SU-DHL-6 (cell line): Measurements from ENCODE around the gene ITGB5.
"Not testable (repeated sequence)": the region's sequence is repeated elsewhere in the genome, so short reads cannot be mapped to it uniquely, and the experiment has no call there.

ENCODE experiments used
- H2AFZ ChIP-seq: fragments of 200-600 bp; sonication (generic); 2 replicates; pipeline ENCODE4 v1.6.1; 2014; ENCODE audit warnings: low read depth, mild to moderate bottlenecking, moderate library complexity, mixed read lengths, antibody characterized with exemption, low read length; ENCODE audit not compliant: severe bottlenecking
- H3F3A ChIP-seq: fragments of 200-600 bp; shearing (Covaris generic); 2 replicates; pipeline ENCODE4 v1.6.0; 2016; ENCODE audit warnings: antibody characterized with exemption, mild to moderate bottlenecking; ENCODE audit not compliant: insufficient read depth
- H3K27ac ChIP-seq: fragments of 200-600 bp; sonication (generic); 2 replicates; pipeline ENCODE4 v1.5.1; 2016; ENCODE audit warnings: low read depth, mild to moderate bottlenecking, low read length, moderate library complexity, mixed read lengths
- H3K27me3 ChIP-seq: fragments of 200-600 bp; sonication (generic), shearing (Covaris generic); 2 replicates; pipeline ENCODE4 v1.6.0; 2014; ENCODE audit warnings: mild to moderate bottlenecking, low read length
- H3K36me3 ChIP-seq: fragments of 200-600 bp; sonication (generic); 2 replicates; pipeline ENCODE4 v1.6.1; 2014; ENCODE audit warnings: mild to moderate bottlenecking, low read length, mixed read lengths
- H3K4me2 ChIP-seq: fragments of 300-600, 200-600 bp; shearing (Covaris generic), sonication (generic); 2 replicates; pipeline ENCODE4 v1.6.0; 2014; ENCODE audit warnings: low read length, low read depth, mild to moderate bottlenecking; ENCODE audit not compliant: poor library complexity, severe bottlenecking
- H3K4me3 ChIP-seq: fragments of 200-600 bp; sonication (generic); 2 replicates; pipeline ENCODE4 v1.5.1; 2014; ENCODE audit warnings: antibody characterized with exemption, low read length, mild to moderate bottlenecking, mixed read lengths; ENCODE audit not compliant: insufficient read depth, poor library complexity, severe bottlenecking
- H3K79me2 ChIP-seq: fragments of 200-600 bp; sonication (generic); 2 replicates; pipeline ENCODE4 v1.6.1; 2014; ENCODE audit warnings: mild to moderate bottlenecking, low read length, moderate library complexity; ENCODE audit not compliant: insufficient read depth
- H3K9ac ChIP-seq: fragments of 200-600 bp; sonication (generic); 2 replicates; pipeline ENCODE4 v1.7.0; 2014; ENCODE audit warnings: mild to moderate bottlenecking, low read length
- H3K9me2 ChIP-seq: fragments of 200-600 bp; sonication (generic); replicated peaks from 2 replicates; pipeline ENCODE4 v1.6.1; 2014; ENCODE audit warnings: low read length; ENCODE audit not compliant: insufficient read depth
- H3K9me3 ChIP-seq: fragments of 200-600 bp; sonication (generic); 2 replicates; pipeline ENCODE4 v1.6.1; 2014; ENCODE audit warnings: low read length, mixed read lengths; ENCODE audit not compliant: insufficient read depth
- H4K20me1 ChIP-seq: fragments of 200-600 bp; sonication (generic); 2 replicates; pipeline ENCODE4 v1.6.1; 2014; ENCODE audit warnings: low read depth, mild to moderate bottlenecking, antibody characterized with exemption, low read length, moderate library complexity, mixed read lengths
- EZH2phosphoT487 ChIP-seq: fragments of 200-600 bp; sonication (generic), shearing (Covaris generic); conservative IDR thresholded peaks from 2 replicates; pipeline ENCODE4 v1.6.1; 2018; ENCODE audit warnings: mild to moderate bottlenecking, antibody characterized with exemption, low read length, moderate library complexity, mixed read lengths
- TF ChIP-seq, protein P1 (sequence below): fragments of 200-600 bp; sonication (generic); IDR thresholded peaks from one replicate; pipeline ENCODE4 v1.5.1; 2017; ENCODE audit warnings: antibody characterized with exemption, mild to moderate bottlenecking, low read length, moderate library complexity; ENCODE audit not compliant: insufficient read depth, poor library complexity, severe bottlenecking

Gene ITGB5

DNA sequence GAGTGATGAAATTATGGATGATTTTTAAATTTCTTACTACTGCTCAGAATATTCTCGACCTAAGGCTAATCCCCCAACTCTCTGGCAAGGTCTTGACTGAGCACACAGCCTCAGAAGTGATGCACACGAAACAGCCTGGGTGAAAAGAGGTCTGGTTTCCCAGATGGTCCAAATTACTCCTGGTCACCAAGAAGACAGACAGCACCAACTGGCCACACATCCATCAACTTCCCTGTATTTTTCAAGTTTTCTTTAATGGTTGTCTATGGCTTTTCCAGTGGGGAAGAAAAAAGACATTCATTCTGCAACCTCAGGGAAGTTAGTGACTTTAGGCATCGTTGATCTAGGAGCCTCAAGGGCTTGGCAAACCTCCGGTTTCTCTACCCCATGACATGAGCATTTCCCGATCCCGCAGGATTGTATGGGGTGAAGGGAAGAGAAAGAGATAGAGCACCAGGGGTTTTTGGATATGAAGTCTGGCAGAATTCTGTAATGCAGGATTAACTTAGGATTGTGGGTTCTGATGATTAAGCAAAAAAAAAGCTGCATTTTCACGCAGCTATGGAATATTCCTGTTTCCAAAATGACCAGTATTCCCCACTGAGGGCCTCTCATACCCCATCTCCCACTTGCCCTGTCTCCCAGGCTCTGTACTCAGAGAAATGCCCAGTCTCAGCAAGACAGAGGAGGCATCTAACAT is 94.7 kb downstream of the ITGB5 start:
- no peaks in the 10 kb centered on the region for H3F3A ChIP-seq
- TF ChIP-seq, protein P1, sequence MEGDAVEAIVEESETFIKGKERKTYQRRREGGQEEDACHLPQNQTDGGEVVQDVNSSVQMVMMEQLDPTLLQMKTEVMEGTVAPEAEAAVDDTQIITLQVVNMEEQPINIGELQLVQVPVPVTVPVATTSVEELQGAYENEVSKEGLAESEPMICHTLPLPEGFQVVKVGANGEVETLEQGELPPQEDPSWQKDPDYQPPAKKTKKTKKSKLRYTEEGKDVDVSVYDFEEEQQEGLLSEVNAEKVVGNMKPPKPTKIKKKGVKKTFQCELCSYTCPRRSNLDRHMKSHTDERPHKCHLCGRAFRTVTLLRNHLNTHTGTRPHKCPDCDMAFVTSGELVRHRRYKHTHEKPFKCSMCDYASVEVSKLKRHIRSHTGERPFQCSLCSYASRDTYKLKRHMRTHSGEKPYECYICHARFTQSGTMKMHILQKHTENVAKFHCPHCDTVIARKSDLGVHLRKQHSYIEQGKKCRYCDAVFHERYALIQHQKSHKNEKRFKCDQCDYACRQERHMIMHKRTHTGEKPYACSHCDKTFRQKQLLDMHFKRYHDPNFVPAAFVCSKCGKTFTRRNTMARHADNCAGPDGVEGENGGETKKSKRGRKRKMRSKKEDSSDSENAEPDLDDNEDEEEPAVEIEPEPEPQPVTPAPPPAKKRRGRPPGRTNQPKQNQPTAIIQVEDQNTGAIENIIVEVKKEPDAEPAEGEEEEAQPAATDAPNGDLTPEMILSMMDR, result no peak
- no peak for TF ChIP-seq EZH2phosphoT487

GRCh38 chr3:124791639-124792151 is 95.5 kb downstream of the ITGB5 start:
- H4K20me1 ChIP-seq, result no peaks in the 10 kb centered on the region
- H3K9me3 ChIP-seq, result no peaks in the 10 kb centered on the region
- TF ChIP-seq, protein P1, result no peak
- TF ChIP-seq EZH2phosphoT487, result no peak
- H3K9ac ChIP-seq, result no peak overlapping the region
- no peaks in the 10 kb centered on the region for H3K9me2 ChIP-seq
- no peak overlapping the region for H2AFZ ChIP-seq
- no peaks in the 10 kb centered on the region for H3K79me2 ChIP-seq
- no peaks in the 10 kb centered on the region for H3K27me3 ChIP-seq
- H3K27ac ChIP-seq, result no peak overlapping the region
- H3K4me3 ChIP-seq, result no peak overlapping the region
- H3K4me2 ChIP-seq, result no peak overlapping the region
- no peaks in the 10 kb centered on the region for H3F3A ChIP-seq
- no peaks in the 10 kb centered on the region for H3K36me3 ChIP-seq

More for the DNA sequence above, 94.7 kb downstream of the ITGB5 start:
- H3K9me2 ChIP-seq, result no peaks in the 10 kb centered on the region
- no peaks in the 10 kb centered on the region for H3K9me3 ChIP-seq
- no peak overlapping the region for H2AFZ ChIP-seq
- H3K79me2 ChIP-seq, result no peaks in the 10 kb centered on the region
- H3K27me3 ChIP-seq, result no peaks in the 10 kb centered on the region
- H3K4me2 ChIP-seq, result no peak overlapping the region
- no peaks in the 10 kb centered on the region for H3K36me3 ChIP-seq
- H4K20me1 ChIP-seq, result no peaks in the 10 kb centered on the region
- H3K27ac ChIP-seq, result no peak overlapping the region
- H3K9ac ChIP-seq, result no peak overlapping the region
- no peak overlapping the region for H3K4me3 ChIP-seq

DNA sequence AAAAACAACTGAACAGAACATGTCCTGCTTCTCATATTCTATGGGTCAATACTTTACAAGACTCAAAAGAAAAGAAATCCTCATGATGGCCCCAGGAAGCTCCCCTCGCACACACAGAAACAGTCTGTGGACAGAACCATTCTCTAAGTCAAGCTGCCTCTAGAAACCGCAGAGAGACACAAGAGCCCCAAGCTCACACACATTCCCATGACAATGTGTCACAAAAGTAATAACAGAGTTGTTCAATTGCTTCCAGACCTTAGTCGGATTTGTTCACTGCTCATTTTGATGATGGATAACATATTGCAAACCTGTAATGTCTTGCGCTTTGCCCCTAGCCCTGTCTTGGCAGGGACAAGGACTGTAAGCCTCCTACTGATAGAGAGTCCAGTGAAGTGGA is 96.0 kb downstream of the ITGB5 start:
- H3K4me3 ChIP-seq, result no peak overlapping the region
- H3K27me3 ChIP-seq, result no peaks in the 10 kb centered on the region
- no peaks in the 10 kb centered on the region for H3K9me3 ChIP-seq
- H3F3A ChIP-seq, result no peaks in the 10 kb centered on the region
- H3K9ac ChIP-seq, result no peak overlapping the region
- no peak overlapping the region for H3K27ac ChIP-seq
- no peaks in the 10 kb centered on the region for H3K36me3 ChIP-seq
- H3K79me2 ChIP-seq, result no peaks in the 10 kb centered on the region
- TF ChIP-seq EZH2phosphoT487, result no peak
- TF ChIP-seq, protein P1, result no peak
- H2AFZ ChIP-seq, result no peak overlapping the region
- no peaks in the 10 kb centered on the region for H4K20me1 ChIP-seq
- H3K9me2 ChIP-seq, result no peaks in the 10 kb centered on the region
- H3K4me2 ChIP-seq, result no peak overlapping the region

GRCh38 chr3:124789103-124789502 is 98.1 kb downstream of the ITGB5 start:
- H3F3A ChIP-seq, H3K9ac ChIP-seq, H2AFZ ChIP-seq, H3K36me3 ChIP-seq, H4K20me1 ChIP-seq, H3K4me2 ChIP-seq, H3K27me3 ChIP-seq, H3K27ac ChIP-seq, H3K79me2 ChIP-seq, H3K4me3 ChIP-seq, H3K9me2 ChIP-seq, H3K9me3 ChIP-seq: not testable (repeated sequence)
